Activated T-cell treated with anti-CD3 and anti-CD28 coated beads, Interleukin-2, amount 50 U/mL, for 48 hours (primary cell): ENCODE data around the gene ZNF584.
"Not testable (repeated sequence)": the region's sequence is repeated elsewhere in the genome, so short reads cannot be mapped to it uniquely, and the experiment has no call there.

Source experiments
- DNase-seq, 2 experiments: peaks; one replicate each; pipeline ENCODE4 v3.0.0-alpha.2; 2020

The ZNF584 gene

GRCh38 chr19:58386576-58387337 is 21.7 kb upstream of the ZNF584 start, which contains the start of gene RPS5:
TSS of gene RPS5 (plus strand) at chr19:58387269. CDS start at chr19:58388138, 869 bp downstream.
- DNase-seq, result peak; percentile 96

GRCh38 chr19:58387338-58388174 is 20.9 kb upstream of the ZNF584 start:
- peak in 1 of 2 experiments; percentile 34 for DNase-seq

- no peak for DNase-seq
These were observed 20.3 kb upstream of the ZNF584 start for GRCh38 chr19:58388175-58388526.

GRCh38 chr19:58392945-58393724 is 15.3 kb upstream of the ZNF584 start:
- no peak for DNase-seq

GRCh38 chr19:58393725-58394033 is 14.8 kb upstream of the ZNF584 start:
- DNase-seq, result no peak

- DNase-seq, result peak; percentile 39 to 40
These were observed 13.6 kb upstream of the ZNF584 start for GRCh38 chr19:58394821-58395219.

GRCh38 chr19:58395220-58395978 is 13.1 kb upstream of the ZNF584 start, which contains the start of gene RNF225:
TSS of gene RNF225 (plus strand) at chr19:58395656. CDS start at chr19:58396090, 434 bp downstream.
- DNase-seq, result peak in 1 of 2 experiments; percentile 63

GRCh38 chr19:58395979-58396627 is 12.3 kb upstream of the ZNF584 start:
- DNase-seq, result peak in 1 of 2 experiments; percentile 67

- DNase-seq, result peak; percentile 37 to 47
These were observed 11.5 kb upstream of the ZNF584 start for GRCh38 chr19:58396691-58397532.

GRCh38 chr19:58397533-58398037 is 10.9 kb upstream of the ZNF584 start:
- DNase-seq, result no peak

GRCh38 chr19:58398087-58398486 is 10.4 kb upstream of the ZNF584 start:
- DNase-seq, result no peak

GRCh38 chr19:58398545-58398944 is 9.9 kb upstream of the ZNF584 start:
- no peak for DNase-seq

GRCh38 chr19:58399903-58400302 is 8.5 kb upstream of the ZNF584 start:
- DNase-seq, result no peak

GRCh38 chr19:58400316-58400915 is 8.0 kb upstream of the ZNF584 start:
- no peak for DNase-seq

- DNase-seq, result peak; percentile 98 to 99
These were observed 7.3 kb upstream of the ZNF584 start for GRCh38 chr19:58400916-58401839.

GRCh38 chr19:58401840-58402421 is 6.5 kb upstream of the ZNF584 start:
- DNase-seq, result no peak

- DNase-seq, result not testable (repeated sequence)
These were observed 4.5 kb upstream of the ZNF584 start for GRCh38 chr19:58403920-58404478.
